Endothelial cell (in vitro differentiated cells): Measurements from ENCODE around the gene DOK3. TPM values are rescaled to one million over a fixed set of nuclear protein-coding genes. Genes with fewer than 3 reads are reported as not detected.

Experiments
- DNase-seq: peaks from one replicate; pipeline ENCODE4 v3.0.0; 2021; ENCODE audit warnings: low spot score
- H3K27ac Mint-ChIP-seq: one replicate; pipeline ENCODE4 v1.8.0; 2021; ENCODE audit warnings: mixed read lengths, inconsistent platforms; ENCODE audit not compliant: unreplicated experiment
- H3K27me3 Mint-ChIP-seq: one replicate; pipeline ENCODE4 v1.8.0; 2021; ENCODE audit warnings: mild to moderate bottlenecking, moderate library complexity, mixed read lengths, inconsistent platforms; ENCODE audit not compliant: unreplicated experiment
- H3K36me3 Mint-ChIP-seq: one replicate; pipeline ENCODE4 v1.8.0; 2021; ENCODE audit warnings: mild to moderate bottlenecking, low read depth, mixed read lengths, inconsistent platforms; ENCODE audit not compliant: unreplicated experiment
- H3K4me1 Mint-ChIP-seq: one replicate; pipeline ENCODE4 v1.8.0; 2021; ENCODE audit warnings: mild to moderate bottlenecking, mixed read lengths, inconsistent platforms; ENCODE audit not compliant: unreplicated experiment
- H3K4me3 Mint-ChIP-seq: one replicate; pipeline ENCODE4 v1.8.0; 2021; ENCODE audit warnings: mild to moderate bottlenecking, mixed read lengths, inconsistent platforms; ENCODE audit not compliant: unreplicated experiment
- H3K9me3 Mint-ChIP-seq: one replicate; pipeline ENCODE4 v1.8.0; 2021; ENCODE audit warnings: mixed read lengths, inconsistent platforms; ENCODE audit not compliant: unreplicated experiment
- total RNA-seq: library from RNA; stranded (reverse); fragmentation: NEBNext Ultra II Directional; extraction: Animal tissue kit (Norgen Biotek cat#: 25700); gene quantifications from one replicate; pipeline ENCODE4 v1.2.1, GENCODE V29; 2021; ENCODE audit not compliant: unreplicated experiment
- TF ChIP-seq, protein P1 (sequence below): fragments of 200-600 bp; sonication (generic); IDR thresholded peaks from one replicate; pipeline ENCODE4 v1.5.0; 2021; ENCODE audit warnings: antibody characterized with exemption; ENCODE audit not compliant: unreplicated experiment

Gene DOK3
- total RNA-seq, 1 donor from 2014 or later, result 51.4 TPM

DNA sequence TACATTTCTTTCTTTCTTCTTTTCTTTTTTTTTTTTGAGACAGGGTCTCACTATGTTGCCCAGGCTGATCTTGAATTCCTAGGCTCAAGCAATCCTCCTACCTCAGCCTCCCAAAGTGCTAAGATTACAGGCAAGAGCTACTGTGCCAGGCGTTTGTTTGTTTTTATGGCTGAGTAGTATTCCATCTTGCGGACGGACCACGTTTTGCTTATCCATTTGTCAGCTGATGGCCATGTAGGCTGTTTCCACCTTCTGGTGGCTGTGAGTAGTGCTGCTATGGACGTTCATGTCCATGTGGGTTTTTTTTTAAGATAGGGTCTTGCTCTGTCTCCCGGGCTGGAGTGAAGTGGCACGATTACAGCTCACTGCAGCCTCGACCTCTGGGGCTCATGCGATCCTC lies 2.5 kb downstream of the DOK3 start:
- Mint-ChIP-seq H3K27me3 (peaks cover 15% of the 10 kb centered on the region), H3K4me1 (peaks cover 35% of the 10 kb centered on the region), H3K4me3 (peak overlapping the region; percentile 56), H3K27ac (peak overlapping the region; percentile 84), H3K9me3 (no peaks in the 10 kb centered on the region), H3K36me3 (peaks cover 38% of the 10 kb centered on the region)
- TF ChIP-seq, protein P1, sequence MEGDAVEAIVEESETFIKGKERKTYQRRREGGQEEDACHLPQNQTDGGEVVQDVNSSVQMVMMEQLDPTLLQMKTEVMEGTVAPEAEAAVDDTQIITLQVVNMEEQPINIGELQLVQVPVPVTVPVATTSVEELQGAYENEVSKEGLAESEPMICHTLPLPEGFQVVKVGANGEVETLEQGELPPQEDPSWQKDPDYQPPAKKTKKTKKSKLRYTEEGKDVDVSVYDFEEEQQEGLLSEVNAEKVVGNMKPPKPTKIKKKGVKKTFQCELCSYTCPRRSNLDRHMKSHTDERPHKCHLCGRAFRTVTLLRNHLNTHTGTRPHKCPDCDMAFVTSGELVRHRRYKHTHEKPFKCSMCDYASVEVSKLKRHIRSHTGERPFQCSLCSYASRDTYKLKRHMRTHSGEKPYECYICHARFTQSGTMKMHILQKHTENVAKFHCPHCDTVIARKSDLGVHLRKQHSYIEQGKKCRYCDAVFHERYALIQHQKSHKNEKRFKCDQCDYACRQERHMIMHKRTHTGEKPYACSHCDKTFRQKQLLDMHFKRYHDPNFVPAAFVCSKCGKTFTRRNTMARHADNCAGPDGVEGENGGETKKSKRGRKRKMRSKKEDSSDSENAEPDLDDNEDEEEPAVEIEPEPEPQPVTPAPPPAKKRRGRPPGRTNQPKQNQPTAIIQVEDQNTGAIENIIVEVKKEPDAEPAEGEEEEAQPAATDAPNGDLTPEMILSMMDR, result peak; percentile 52
- DNase-seq, result no peak

DNA sequence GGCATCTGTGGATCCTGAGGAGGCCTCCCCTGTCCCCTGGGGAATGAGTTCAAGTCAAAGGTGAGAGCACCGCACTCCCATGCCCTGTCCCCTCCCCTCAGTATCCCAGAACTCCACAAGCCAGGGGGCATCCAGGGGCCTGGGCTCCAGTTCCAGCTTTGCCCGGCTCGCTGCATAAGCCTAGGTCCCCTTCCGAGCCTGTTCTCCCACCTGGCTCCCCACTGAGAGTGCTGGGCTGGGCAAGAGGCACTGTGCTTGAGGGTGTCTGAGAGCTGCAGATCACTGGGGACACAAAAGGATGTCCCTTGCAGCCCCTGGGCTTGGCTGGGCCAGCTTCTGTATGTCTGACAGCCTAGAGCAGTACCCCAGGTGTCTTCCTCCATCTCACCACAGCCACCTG lies 4.6 kb downstream of the DOK3 start:
- peaks cover 29% of the 10 kb centered on the region for H3K36me3 Mint-ChIP-seq
- H3K27ac Mint-ChIP-seq, result peak overlapping the region; percentile 57
- no peak overlapping the region for H3K4me3 Mint-ChIP-seq
- no peaks in the 10 kb centered on the region for H3K9me3 Mint-ChIP-seq
- TF ChIP-seq, protein P1, result no peak
- DNase-seq, result no peak
- peaks cover 15% of the 10 kb centered on the region for H3K27me3 Mint-ChIP-seq
- peaks cover 36% of the 10 kb centered on the region for H3K4me1 Mint-ChIP-seq

DNA sequence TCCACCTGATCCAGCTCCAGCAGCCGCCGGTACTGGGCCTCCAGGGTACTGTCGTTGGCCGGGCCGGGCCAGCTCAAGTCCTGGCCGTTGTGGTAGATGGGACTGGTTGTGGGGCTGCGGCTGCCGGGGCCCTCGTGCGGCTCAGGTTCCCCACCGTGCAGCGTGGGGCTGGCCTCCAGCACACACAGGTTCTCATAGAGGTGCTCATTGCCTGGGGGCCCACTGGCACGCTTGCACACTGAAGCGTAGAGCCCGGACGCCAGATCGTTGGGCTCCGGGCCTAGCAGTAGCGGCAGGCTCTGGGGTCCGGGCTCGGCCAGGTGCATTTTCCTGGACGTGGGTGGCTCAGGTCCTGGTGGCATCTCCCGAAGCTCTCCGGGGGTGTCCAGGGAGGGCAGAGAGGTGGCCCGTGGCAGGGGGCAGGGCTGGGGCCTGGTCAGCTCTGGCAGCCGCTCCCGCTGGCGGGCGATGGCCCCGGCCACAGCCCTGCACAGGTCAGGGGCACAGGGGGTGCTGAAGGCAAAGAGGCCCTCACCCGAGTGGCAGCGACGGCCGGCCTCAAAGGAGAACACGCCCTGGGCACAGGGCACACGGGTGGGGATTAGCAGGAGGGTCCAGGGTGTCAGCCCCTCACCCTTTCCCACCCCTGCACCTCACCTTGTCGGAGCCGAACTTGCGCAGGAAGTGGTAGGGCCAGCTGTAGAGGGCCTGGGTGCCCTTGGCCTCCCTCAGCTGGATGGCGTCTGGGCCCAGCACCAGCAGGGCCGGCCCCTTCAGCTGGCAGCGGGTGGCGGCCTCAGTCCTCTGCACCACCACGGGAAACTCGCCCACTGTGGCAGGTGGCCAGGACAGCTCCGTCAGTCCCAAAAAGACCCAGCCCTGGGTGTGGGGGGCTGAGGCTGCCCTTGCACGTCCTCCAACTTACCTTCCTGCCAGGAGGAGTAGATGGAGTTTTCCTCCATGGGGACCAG lies 5.3 kb downstream of the DOK3 start:
- DNase-seq, result no peak
- Mint-ChIP-seq H3K9me3 (no peaks in the 10 kb centered on the region), H3K36me3 (peaks cover 29% of the 10 kb centered on the region), H3K4me1 (peaks cover 29% of the 10 kb centered on the region), H3K27ac (no peak overlapping the region), H3K27me3 (peaks cover 14% of the 10 kb centered on the region), H3K4me3 (no peak overlapping the region)
- TF ChIP-seq, protein P1, result no peak

DNA sequence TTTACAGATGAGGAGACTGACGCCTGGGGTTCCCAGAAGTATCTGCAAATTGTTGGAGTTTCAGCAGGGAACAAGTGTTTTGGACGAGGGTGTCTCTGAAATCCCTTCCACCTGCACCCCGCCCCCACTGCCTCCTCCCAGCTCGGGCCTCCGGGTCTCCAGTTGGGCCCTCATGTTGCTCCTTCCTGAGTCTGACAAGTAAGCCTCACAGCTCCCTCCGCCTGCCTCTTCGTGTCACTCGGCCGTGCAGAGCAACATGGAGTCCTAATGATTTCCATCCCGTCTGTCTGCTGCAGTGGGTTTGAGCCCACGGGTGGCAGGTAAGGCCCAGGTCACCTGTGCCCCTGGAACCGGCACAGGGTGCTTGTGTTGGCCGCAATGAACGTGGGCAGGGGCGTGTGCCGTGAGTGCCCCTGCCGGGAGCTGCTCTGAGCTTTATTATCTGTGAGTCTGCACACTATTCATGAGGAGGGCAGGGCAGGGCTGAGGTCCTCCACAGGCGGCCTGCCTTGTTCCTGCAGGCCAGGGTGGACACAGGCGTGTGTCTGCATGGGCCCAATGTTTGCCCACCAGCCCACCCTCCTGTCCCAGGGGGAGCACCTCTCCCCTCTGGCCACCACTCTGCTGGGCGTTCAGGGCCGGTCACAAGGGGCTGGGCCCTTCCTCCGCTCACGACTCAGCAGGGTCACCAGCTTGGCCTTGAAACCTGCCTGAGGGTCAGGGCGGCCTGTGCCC lies 6.1 kb downstream of the DOK3 start:
- Mint-ChIP-seq H3K27me3 (peaks cover 14% of the 10 kb centered on the region), H3K9me3 (no peaks in the 10 kb centered on the region), H3K4me1 (peaks cover 27% of the 10 kb centered on the region), H3K27ac (no peak overlapping the region), H3K4me3 (no peak overlapping the region), H3K36me3 (peaks cover 29% of the 10 kb centered on the region)
- TF ChIP-seq, protein P1, result no peak
- no peak for DNase-seq

DNA sequence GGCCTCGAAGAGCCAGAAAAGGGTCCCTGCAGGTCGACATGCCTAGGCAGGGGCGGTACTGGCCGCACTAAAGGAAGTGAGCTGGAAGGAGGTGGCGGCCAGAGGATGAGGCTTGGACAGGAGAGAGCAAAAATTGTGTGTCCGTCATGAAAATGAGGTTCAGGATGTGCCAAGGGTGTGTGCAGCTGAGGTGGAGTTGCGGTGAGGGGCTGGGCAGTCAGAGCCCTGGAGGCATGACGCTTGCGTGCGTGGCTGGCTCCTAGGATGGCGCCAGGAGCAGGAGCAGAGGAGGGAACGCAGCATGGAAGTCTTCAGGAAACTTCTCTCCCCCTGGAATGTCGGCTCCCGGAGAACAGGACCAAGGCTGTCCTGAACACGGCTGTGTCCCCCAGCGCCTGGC lies 6.7 kb downstream of the DOK3 start:
- Mint-ChIP-seq H3K27me3 (peaks cover 17% of the 10 kb centered on the region), H3K27ac (no peak overlapping the region), H3K9me3 (no peaks in the 10 kb centered on the region), H3K4me3 (peak overlapping the region; percentile 74), H3K4me1 (peaks cover 30% of the 10 kb centered on the region), H3K36me3 (peaks cover 28% of the 10 kb centered on the region)
- DNase-seq, result no peak
- TF ChIP-seq, protein P1, result no peak
